Measurements from ENCODE around the gene PSD2.

GRCh38 chr5:139869042-139869790 lies 73.6 kb downstream of the PSD2 start:
- TF ChIP-seq CTCF (IDR thresholded peaks at IDR 0.05 in 4 of 5, conservative IDR thresholded peaks at IDR 0.05 in 1 of 5) (no peak), POLR2A (IDR thresholded peaks at IDR 0.05) (no peak)

Measured in gastrocnemius medialis (tissue), 4 donors.